Measurements from ENCODE around the gene ZNF764. TPM values are rescaled to one million over a fixed set of nuclear protein-coding genes. Genes with fewer than 3 reads are reported as not detected.
A peak's percentile ranks its signal among the peaks of the same experiment; 100 is the strongest.

Gene ZNF764
- total RNA-seq, 1 experiment from 2014 or later = 9.1 TPM

GRCh38 chr16:30533748-30534367 is 24.3 kb downstream of the ZNF764 start (continued):
- no peak for TF ChIP-seq POLR2AphosphoS5 (IDR thresholded peaks at IDR 0.05; ENCODE audit: low read depth, low read length)
- no peak for TF ChIP-seq EGR1 (IDR thresholded peaks at IDR 0.05; ENCODE audit: low read depth)
- no peak for TF ChIP-seq EZH2phosphoT487 (IDR thresholded peaks at IDR 0.05; ENCODE audit: borderline replicate concordance)
- no peak for TF ChIP-seq ZNF274 (IDR thresholded peaks at IDR 0.05; ENCODE audit: low read depth, low read length)
- no peak for TF ChIP-seq CEBPB (IDR thresholded peaks at IDR 0.05; ENCODE audit: low read depth)
- no peak for TF ChIP-seq EZH2 (IDR thresholded peaks at IDR 0.05)
- TF ChIP-seq SP1 (IDR thresholded peaks at IDR 0.05; ENCODE audit: low read depth) = no peak

GRCh38 chr16:30533146-30533522 is 25.0 kb downstream of the ZNF764 start:
- Histone ChIP-seq H3K27me3 (ENCODE audit: insufficient read depth, low read length) (no peaks in the 10 kb centered on the region), H3K36me3 (ENCODE audit: control insufficient read depth in 1 of 2, insufficient read depth in 2 of 2, low read length in 2 of 2) (no peaks in the 10 kb centered on the region), H3K4me2 (ENCODE audit: low read length) (no peak overlapping the region), H3K4me1 (ENCODE audit: control insufficient read depth in 1 of 2, insufficient read depth in 2 of 2, low read length in 2 of 2) (peaks cover 6 to 35% of the 10 kb centered on the region in 2 experiments; a peak in 3 of 4 replicates), H2AFZ (ENCODE audit: low read depth, low read length, poor library complexity, severe bottlenecking) (no peak overlapping the region), H3K9me3 (ENCODE audit: control insufficient read depth in 1 of 2, insufficient read depth in 1 of 2, low read depth in 1 of 2, low read length in 2 of 2) (no peaks in the 10 kb centered on the region), H3K9me2 (ENCODE audit: insufficient read depth) (no peaks in the 10 kb centered on the region), H3K9ac (ENCODE audit: low read length) (no peak overlapping the region), H3K4me3 (replicated peaks in 1 of 2; ENCODE audit: low read depth in 1 of 2, low read length in 2 of 2) (no peak overlapping the region), H3K79me2 (ENCODE audit: insufficient read depth, low read length) (no peaks in the 10 kb centered on the region; the same call in 1 of the 2 replicates), H4K20me1 (ENCODE audit: insufficient read depth) (no peaks in the 10 kb centered on the region), H3K27ac (ENCODE audit: low read depth, low read length) (0 out of 2 replicates have a peak overlapping the region, but pooled peaks have one; percentile 31)
- POLR2A ChIA-PET = no interaction called here
- DNase-seq (ENCODE audit: low read depth, low spot score) = no peak
- BruUV-seq (replicated peaks) = no TSS peak
- RAD21 ChIA-PET (ENCODE audit: low non-redundant PET in 1 of 2, low total read pairs in 2 of 2, uncharacterized antibody in 2 of 2, unreplicated experiment in 2 of 2) = no interaction called here
- ATAC-seq = no peak
- CTCF ChIA-PET = no interaction called here
- TF ChIP-seq ZNF274 (IDR thresholded peaks at IDR 0.05; ENCODE audit: low read depth, low read length) (no peak), REST (IDR thresholded peaks at IDR 0.05; ENCODE audit: low read depth) (no peak), ATF3 (IDR thresholded peaks at IDR 0.05) (no peak), EZH2 (IDR thresholded peaks at IDR 0.05) (no peak), FOSL1 (IDR thresholded peaks at IDR 0.05; ENCODE audit: low read depth) (no peak), RAD21 (IDR thresholded peaks at IDR 0.05; ENCODE audit: low read depth) (no peak), ZBTB33 (IDR thresholded peaks at IDR 0.05; ENCODE audit: extremely low read depth, insufficient replicate concordance, low read length) (no peak), ZFX (IDR thresholded peaks at IDR 0.05) (no peak), EZH2phosphoT487 (IDR thresholded peaks at IDR 0.05; ENCODE audit: borderline replicate concordance) (no peak), POLR2AphosphoS5 (IDR thresholded peaks at IDR 0.05; ENCODE audit: low read depth, low read length) (no peak), TCF7L2 (IDR thresholded peaks at IDR 0.05; ENCODE audit: borderline replicate concordance, extremely low read depth, insufficient read depth, insufficient read length) (no peak), CTCF (IDR thresholded peaks at IDR 0.05 in 2 of 3, conservative IDR thresholded peaks at IDR 0.05 in 1 of 3; ENCODE audit: borderline replicate concordance in 1 of 3, insufficient read depth in 1 of 3, low read depth in 2 of 3, low read length in 2 of 3) (no peak), ELF1 (IDR thresholded peaks at IDR 0.05; ENCODE audit: borderline replicate concordance, low read depth) (no peak)
- intact Hi-C loops (cut with micrococcal nuclease) = no loop called here

Data from HCT116 (cell line).